ENCODE measurements around the gene CCDC32.

The CCDC32 gene

GRCh38 chr15:40543631-40544294, 21.1 kb downstream of the CCDC32 start:
- in situ Hi-C loops (cut with MboI; ENCODE audit: low sequenced_read_pairs, unreplicated experiment) = no loop called here
- DNase-seq (ENCODE audit: low spot score) = peak; percentile 35
- no peak for TF ChIP-seq CTCF (IDR thresholded peaks at IDR 0.05; ENCODE audit: borderline replicate concordance, control extremely low read depth, extremely low read depth, insufficient read depth, missing control alignments)

GRCh38 chr15:40543082-40543481, 21.8 kb downstream of the CCDC32 start:
- TF ChIP-seq CTCF (IDR thresholded peaks at IDR 0.05; ENCODE audit: borderline replicate concordance, control extremely low read depth, extremely low read depth, insufficient read depth, missing control alignments) = no peak
- in situ Hi-C loops (cut with MboI; ENCODE audit: low sequenced_read_pairs, unreplicated experiment) = no loop called here
- DNase-seq (ENCODE audit: low spot score) = no peak

- in situ Hi-C loops (cut with MboI; ENCODE audit: low sequenced_read_pairs, unreplicated experiment) = no loop called here
- TF ChIP-seq CTCF (IDR thresholded peaks at IDR 0.05; ENCODE audit: borderline replicate concordance, control extremely low read depth, extremely low read depth, insufficient read depth, missing control alignments) = no peak
- no peak for DNase-seq (ENCODE audit: low spot score)
Measured at GRCh38 chr15:40538976-40539375, 25.9 kb downstream of the CCDC32 start.

GRCh38 chr15:40536501-40536900, 28.3 kb downstream of the CCDC32 start:
- in situ Hi-C loops (cut with MboI; ENCODE audit: low sequenced_read_pairs, unreplicated experiment) = no loop called here
- TF ChIP-seq CTCF (IDR thresholded peaks at IDR 0.05; ENCODE audit: borderline replicate concordance, control extremely low read depth, extremely low read depth, insufficient read depth, missing control alignments) = no peak

GRCh38 chr15:40534371-40534770, 30.5 kb downstream of the CCDC32 start:
- in situ Hi-C loops (cut with MboI; ENCODE audit: low sequenced_read_pairs, unreplicated experiment) = no loop called here
- TF ChIP-seq CTCF (IDR thresholded peaks at IDR 0.05; ENCODE audit: borderline replicate concordance, control extremely low read depth, extremely low read depth, insufficient read depth, missing control alignments) = no peak
- DNase-seq (ENCODE audit: low spot score) = no peak

More at GRCh38 chr15:40536501-40536900, 28.3 kb downstream of the CCDC32 start:
- DNase-seq (ENCODE audit: low spot score) = no peak

- in situ Hi-C loops (cut with MboI; ENCODE audit: low sequenced_read_pairs, unreplicated experiment) = no loop called here
- no peak for DNase-seq (ENCODE audit: low spot score)
- TF ChIP-seq CTCF (IDR thresholded peaks at IDR 0.05; ENCODE audit: borderline replicate concordance, control extremely low read depth, extremely low read depth, insufficient read depth, missing control alignments) = no peak
Measured at GRCh38 chr15:40533763-40534364, 31.0 kb downstream of the CCDC32 start.
